Fibroblast of lung (primary cell): Measurements from ENCODE around the gene TPM2. TPM values are rescaled to one million over a fixed set of nuclear protein-coding genes. Genes with fewer than 3 reads are reported as not detected.

ENCODE experiments used
- DNase-seq, 2 donors: peaks; one replicate each; pipeline versions ENCODE4 v3.0.0 to v3.0.0-alpha.2; 2010; ENCODE audit warnings: low read depth in 2 of 2
- H2AFZ ChIP-seq: 2 replicates; pipeline ENCODE4 v1.5.1; 2012; ENCODE audit warnings: low read length, control low read depth, inconsistent platforms
- H3K27ac ChIP-seq: 2 replicates; pipeline ENCODE4 v1.5.1; 2011; ENCODE audit warnings: low read length, control low read depth; ENCODE audit not compliant: insufficient read depth
- H3K27me3 ChIP-seq: 2 replicates; pipeline ENCODE4 v1.5.1; 2011; ENCODE audit warnings: mild to moderate bottlenecking, low read length; ENCODE audit not compliant: control insufficient read depth, insufficient read depth
- H3K36me3 ChIP-seq: 2 replicates; pipeline ENCODE4 v1.5.1; 2011; ENCODE audit warnings: low read length; ENCODE audit not compliant: control insufficient read depth, insufficient read depth
- H3K4me1 ChIP-seq: 2 replicates; pipeline ENCODE4 v1.5.1; 2011; ENCODE audit warnings: low read length; ENCODE audit not compliant: control insufficient read depth, insufficient read depth; ENCODE audit errors: extremely low read depth
- H3K4me2 ChIP-seq: 2 replicates; pipeline ENCODE4 v1.5.1; 2011; ENCODE audit warnings: low read length, control low read depth; ENCODE audit not compliant: insufficient read depth; ENCODE audit errors: extremely low read depth
- H3K4me3 ChIP-seq, 4 experiments: fragments of 200-600 bp in 1 of 4; sonication (generic) in 1 of 4; replicated peaks in 1 of 4; 2 replicates each; pipeline ENCODE4 v1.5.1; 2011 to 2016; ENCODE audit warnings: low read length in 4 of 4, low read depth in 3 of 4, mild to moderate bottlenecking in 3 of 4, control low read depth in 2 of 4, inconsistent platforms in 1 of 4, mixed read lengths in 1 of 4; ENCODE audit not compliant: insufficient read depth in 1 of 4; ENCODE audit errors: control extremely low read depth in 1 of 4
- H3K79me2 ChIP-seq: 2 replicates; pipeline ENCODE4 v1.5.1; 2012; ENCODE audit warnings: mild to moderate bottlenecking, low read length, inconsistent platforms; ENCODE audit not compliant: control insufficient read depth, insufficient read depth
- H3K9ac ChIP-seq: 2 replicates; pipeline ENCODE4 v1.5.1; 2011; ENCODE audit warnings: mild to moderate bottlenecking, low read length, control low read depth; ENCODE audit not compliant: insufficient read depth
- H3K9me3 ChIP-seq: 2 replicates; pipeline ENCODE4 v1.5.1; 2012; ENCODE audit warnings: low read depth, low read length; ENCODE audit not compliant: control insufficient read depth, insufficient read depth
- H4K20me1 ChIP-seq: 2 replicates; pipeline ENCODE4 v1.5.1; 2011; ENCODE audit warnings: low read length; ENCODE audit not compliant: control insufficient read depth, insufficient read depth; ENCODE audit errors: extremely low read depth
- CTCF ChIP-seq, 2 donors: IDR thresholded peaks in 1 of 2; conservative IDR thresholded peaks in 1 of 2; 1 replicate in 1 of 2; 2 replicates in 1 of 2; pipeline ENCODE4 v1.5.1; 2011 to 2012; ENCODE audit warnings: low read length in 2 of 2, control low read depth in 1 of 2, inconsistent platforms in 1 of 2, low read depth in 1 of 2, mild to moderate bottlenecking in 1 of 2
- EZH2 ChIP-seq: IDR thresholded peaks from 2 replicates; pipeline ENCODE4 v1.5.1; 2012; ENCODE audit warnings: low read length, control low read depth, mild to moderate bottlenecking; ENCODE audit errors: missing control alignments
- polyA plus RNA-seq, 2 donors: library from polyadenylated mRNA; depleted of rRNA in 1 of 2; stranded (reverse) in 1 of 2; unstranded in 1 of 2; fragments of >200 nt; gene quantifications; 2 replicates each; pipeline ENCODE4 v1.2.1, GENCODE V29; 2011 to 2012; ENCODE audit warnings: missing spikeins in 1 of 2
- total RNA-seq: library from RNA; depleted of rRNA; stranded (reverse); fragments of >200 nt; gene quantifications from 2 replicates; pipeline ENCODE4 v1.2.1, GENCODE V29; 2014

The TPM2 gene
- total and polyA plus RNA-seq, 2 donors (not counting 1 experiment from before 2014, with no cell fraction given) = 1,003 to 1,927 TPM

GRCh38 chr9:35686222-35687203 is 3.2 kb downstream of the TPM2 start:
- Histone ChIP-seq H3K4me3 (peak overlapping the region; percentile 57 to 99 (median 67)), H3K36me3 (peaks cover 32% of the 10 kb centered on the region), H2AFZ (no peak overlapping the region), H3K27ac (no peak overlapping the region), H4K20me1 (peaks cover 2% of the 10 kb centered on the region), H3K9ac (no peak overlapping the region), H3K4me2 (peak overlapping the region; percentile 99), H3K27me3 (no peaks in the 10 kb centered on the region), H3K9me3 (no peaks in the 10 kb centered on the region), H3K4me1 (peaks cover 38% of the 10 kb centered on the region), H3K79me2 (peaks cover 52% of the 10 kb centered on the region)
- TF ChIP-seq EZH2 (no peak), CTCF (conservative IDR thresholded peaks at IDR 0.05 in 1 of 2, IDR thresholded peaks at IDR 0.05 in 1 of 2; ENCODE audit: low read depth in 1 of 2, low read length in 2 of 2) (no peak)
- peak; percentile 71 to 74 for DNase-seq

GRCh38 chr9:35685506-35685905 is 4.2 kb downstream of the TPM2 start:
- Histone ChIP-seq H3K27me3 (no peaks in the 10 kb centered on the region), H3K9me3 (no peaks in the 10 kb centered on the region), H3K27ac (no peak overlapping the region), H3K9ac (no peak overlapping the region), H3K4me3 (peak overlapping the region in 1 of 4 experiments; percentile 30), H2AFZ (no peak overlapping the region), H3K36me3 (peaks cover 32% of the 10 kb centered on the region), H3K4me2 (peak overlapping the region; percentile 4), H3K4me1 (peaks cover 40% of the 10 kb centered on the region), H3K79me2 (peaks cover 52% of the 10 kb centered on the region), H4K20me1 (peaks cover 2% of the 10 kb centered on the region)
- no peak for DNase-seq
- TF ChIP-seq EZH2 = no peak
- no peak for TF ChIP-seq CTCF (conservative IDR thresholded peaks at IDR 0.05 in 1 of 2, IDR thresholded peaks at IDR 0.05 in 1 of 2; ENCODE audit: low read depth in 1 of 2, low read length in 2 of 2)

- Histone ChIP-seq H3K4me1 (peaks cover 41% of the 10 kb centered on the region), H3K36me3 (peaks cover 32% of the 10 kb centered on the region), H3K4me3 (peak overlapping the region in 1 of 4 experiments; percentile 30), H3K27ac (no peak overlapping the region), H3K27me3 (no peaks in the 10 kb centered on the region), H2AFZ (no peak overlapping the region), H3K9ac (no peak overlapping the region), H3K9me3 (no peaks in the 10 kb centered on the region), H3K79me2 (peaks cover 52% of the 10 kb centered on the region), H3K4me2 (no peak overlapping the region), H4K20me1 (peaks cover 2% of the 10 kb centered on the region)
- no peak for DNase-seq
- TF ChIP-seq EZH2 (no peak), CTCF (conservative IDR thresholded peaks at IDR 0.05 in 1 of 2, IDR thresholded peaks at IDR 0.05 in 1 of 2; ENCODE audit: low read depth in 1 of 2, low read length in 2 of 2) (no peak)
Observed at GRCh38 chr9:35684921-35685320, 4.8 kb downstream of the TPM2 start.
